Measurements from ENCODE around the gene CFAP54. TPM values are rescaled to one million over a fixed set of nuclear protein-coding genes. Genes with fewer than 3 reads are reported as not detected.

CFAP54 gene
- total and polyA plus RNA-seq, 2 experiments from 2014 or later = 0.07 to 0.76 TPM

DNA sequence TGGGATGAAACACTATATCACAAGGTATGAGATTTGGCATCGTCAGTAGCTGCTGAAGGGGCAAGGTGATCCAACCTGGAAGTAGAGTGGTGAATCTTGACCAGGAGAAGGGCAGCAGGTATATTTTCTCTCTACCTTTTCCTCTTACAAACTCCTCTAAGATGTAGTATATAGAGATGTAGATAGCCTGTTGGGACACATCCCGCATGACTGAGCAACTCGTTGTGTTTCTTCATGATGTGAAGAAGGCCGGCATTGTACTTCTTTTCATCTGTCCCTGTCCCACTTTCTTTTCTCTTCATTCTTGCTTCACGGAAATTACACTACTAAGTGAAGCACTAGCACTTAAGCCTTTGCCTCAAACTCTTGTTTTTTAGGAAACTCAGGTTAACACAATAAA lies 7.3 kb upstream of the CFAP54 start:
- H3K4me3 ChIP-seq = no peak overlapping the region
- no peaks in the 10 kb centered on the region for H3K79me2 ChIP-seq (replicated peaks; ENCODE audit: insufficient read depth)
- Mint-ChIP-seq H3K36me3 (ENCODE audit: low read depth) (no peaks in the 10 kb centered on the region), H3K27ac (no peak overlapping the region), H3K4me3 (no peak overlapping the region), H3K27me3 (ENCODE audit: insufficient read depth, low read depth, poor library complexity) (no peaks in the 10 kb centered on the region), H3K9me3 (no peaks in the 10 kb centered on the region), H3K4me1 (peaks cover 4% of the 10 kb centered on the region)
- no peaks in the 10 kb centered on the region for H3F3A ChIP-seq (replicated peaks; ENCODE audit: low read depth)
- no peaks in the 10 kb centered on the region for H3K27me3 ChIP-seq (ENCODE audit: insufficient read depth)
- no peaks in the 10 kb centered on the region for H3K9me2 ChIP-seq (ENCODE audit: insufficient read depth)
- H3K36me3 ChIP-seq (ENCODE audit: insufficient read depth) = no peaks in the 10 kb centered on the region
- no peaks in the 10 kb centered on the region for H4K20me1 ChIP-seq (replicated peaks; ENCODE audit: insufficient read depth)
- no peak overlapping the region for H3K4me2 ChIP-seq
- no peak overlapping the region for H3K27ac ChIP-seq (ENCODE audit: low read depth)
- H2AFZ ChIP-seq = no peak overlapping the region
- ATAC-seq (no peak), DNase-seq (ENCODE audit: low spot score) (no peak)
- H3K4me1 ChIP-seq (ENCODE audit: insufficient read depth) = peaks cover 5% of the 10 kb centered on the region; the same call in 1 of the 2 replicates
- TF ChIP-seq STAT1 (IDR thresholded peaks at IDR 0.05; ENCODE audit: unreplicated experiment) = no peak
- TF ChIP-seq POLR2AphosphoS5 (IDR thresholded peaks at IDR 0.05; ENCODE audit: low read depth) = no peak
- TF ChIP-seq ETS1 (IDR thresholded peaks at IDR 0.05) = no peak
- TF ChIP-seq ZNF114 (CRISPR knock-in tag; IDR thresholded peaks at IDR 0.05) = no peak
- TF ChIP-seq ZNF331 (CRISPR knock-in tag; IDR thresholded peaks at IDR 0.05; ENCODE audit: low read depth) = no peak

DNA sequence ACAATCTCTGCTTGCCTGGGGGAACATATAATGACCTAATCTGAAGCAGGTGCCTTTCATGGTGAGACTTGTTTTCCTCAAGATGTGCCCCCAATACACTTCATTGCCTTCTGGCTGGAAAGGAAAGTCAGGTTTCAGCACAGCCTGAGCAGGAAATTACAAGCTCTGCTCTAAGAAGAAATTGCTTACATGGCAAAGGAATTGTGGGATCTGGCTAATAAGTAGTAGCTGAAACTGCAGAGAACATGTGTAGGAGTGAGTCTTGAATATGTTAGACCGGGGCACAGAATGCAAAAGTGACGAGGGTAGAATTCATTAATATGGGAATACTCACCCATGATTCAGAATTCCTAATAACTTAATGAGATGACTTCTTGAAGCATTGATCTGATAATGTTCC lies 6.3 kb upstream of the CFAP54 start:
- Histone ChIP-seq H3K36me3 (ENCODE audit: insufficient read depth) (no peaks in the 10 kb centered on the region), H3K79me2 (replicated peaks; ENCODE audit: insufficient read depth) (no peaks in the 10 kb centered on the region), H4K20me1 (replicated peaks; ENCODE audit: insufficient read depth) (no peaks in the 10 kb centered on the region), H2AFZ (no peak overlapping the region; the same call in 1 of the 2 replicates), H3K4me2 (no peak overlapping the region), H3K27ac (ENCODE audit: low read depth) (no peak overlapping the region), H3K27me3 (ENCODE audit: insufficient read depth) (no peaks in the 10 kb centered on the region), H3F3A (replicated peaks; ENCODE audit: low read depth) (no peaks in the 10 kb centered on the region), H3K4me3 (no peak overlapping the region), H3K4me1 (ENCODE audit: insufficient read depth) (no peaks in the 10 kb centered on the region), H3K9me2 (ENCODE audit: insufficient read depth) (no peaks in the 10 kb centered on the region)
- Mint-ChIP-seq H3K4me1 (peaks cover 2% of the 10 kb centered on the region), H3K9me3 (no peaks in the 10 kb centered on the region), H3K4me3 (no peak overlapping the region), H3K27ac (no peak overlapping the region), H3K36me3 (ENCODE audit: low read depth) (no peaks in the 10 kb centered on the region), H3K27me3 (ENCODE audit: insufficient read depth, low read depth, poor library complexity) (no peaks in the 10 kb centered on the region)
- DNase-seq (ENCODE audit: low spot score) = no peak
- no peak for ATAC-seq
- no peak for TF ChIP-seq POLR2AphosphoS5 (IDR thresholded peaks at IDR 0.05; ENCODE audit: low read depth)
- TF ChIP-seq EZH2 (IDR thresholded peaks at IDR 0.05; ENCODE audit: low read depth, unreplicated experiment) = no peak
- TF ChIP-seq ETS1 (IDR thresholded peaks at IDR 0.05) = no peak
- TF ChIP-seq EZH2phosphoT487 (IDR thresholded peaks at IDR 0.05; ENCODE audit: unreplicated experiment) = no peak
- TF ChIP-seq CREB1 (CRISPR knock-in tag; IDR thresholded peaks at IDR 0.05; ENCODE audit: low read depth) = no peak
- TF ChIP-seq, protein P1, sequence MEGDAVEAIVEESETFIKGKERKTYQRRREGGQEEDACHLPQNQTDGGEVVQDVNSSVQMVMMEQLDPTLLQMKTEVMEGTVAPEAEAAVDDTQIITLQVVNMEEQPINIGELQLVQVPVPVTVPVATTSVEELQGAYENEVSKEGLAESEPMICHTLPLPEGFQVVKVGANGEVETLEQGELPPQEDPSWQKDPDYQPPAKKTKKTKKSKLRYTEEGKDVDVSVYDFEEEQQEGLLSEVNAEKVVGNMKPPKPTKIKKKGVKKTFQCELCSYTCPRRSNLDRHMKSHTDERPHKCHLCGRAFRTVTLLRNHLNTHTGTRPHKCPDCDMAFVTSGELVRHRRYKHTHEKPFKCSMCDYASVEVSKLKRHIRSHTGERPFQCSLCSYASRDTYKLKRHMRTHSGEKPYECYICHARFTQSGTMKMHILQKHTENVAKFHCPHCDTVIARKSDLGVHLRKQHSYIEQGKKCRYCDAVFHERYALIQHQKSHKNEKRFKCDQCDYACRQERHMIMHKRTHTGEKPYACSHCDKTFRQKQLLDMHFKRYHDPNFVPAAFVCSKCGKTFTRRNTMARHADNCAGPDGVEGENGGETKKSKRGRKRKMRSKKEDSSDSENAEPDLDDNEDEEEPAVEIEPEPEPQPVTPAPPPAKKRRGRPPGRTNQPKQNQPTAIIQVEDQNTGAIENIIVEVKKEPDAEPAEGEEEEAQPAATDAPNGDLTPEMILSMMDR (conservative IDR thresholded peaks at IDR 0.05; ENCODE audit: low read depth in 2 of 2) = no peak
- TF ChIP-seq JUNB (IDR thresholded peaks at IDR 0.05; ENCODE audit: unreplicated experiment) = no peak
- TF ChIP-seq REST (IDR thresholded peaks at IDR 0.05; ENCODE audit: unreplicated experiment) = no peak
- no peak for TF ChIP-seq ZNF331 (CRISPR knock-in tag; IDR thresholded peaks at IDR 0.05; ENCODE audit: low read depth)
